ENCODE results near the gene MEI4. TPM values are rescaled to one million over a fixed set of nuclear protein-coding genes. Genes with fewer than 3 reads are reported as not detected.

MEI4 gene
- total and polyA plus RNA-seq, 2 of the 8 experiments (the other 6 are each of a cell fraction or from before 2014, with no cell fraction given), result 0.05 to 0.24 TPM

DNA sequence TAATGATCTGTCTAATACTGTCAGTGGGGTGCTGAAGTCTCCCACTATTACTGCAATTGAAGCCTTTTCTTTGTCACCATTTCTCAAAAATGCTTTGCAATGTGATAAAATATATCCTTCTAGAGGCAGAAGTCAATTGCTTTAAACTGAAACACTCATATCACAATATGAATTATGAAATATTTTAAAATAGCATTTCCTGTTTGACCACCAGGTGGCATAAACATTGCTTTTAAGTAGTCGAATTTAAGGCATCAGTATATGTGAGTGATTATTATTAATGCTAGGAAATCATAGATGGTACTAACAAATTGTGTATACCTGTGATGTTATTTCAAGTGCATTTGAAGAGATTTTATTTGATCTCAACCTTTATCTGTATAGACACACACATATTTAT is 87.5 kb downstream of the MEI4 start:
- H4K8ac ChIP-seq (ENCODE audit: extremely low read depth, insufficient read depth, low read length), result no peak overlapping the region
- H3K27ac ChIP-seq (ENCODE audit: low read depth, low read length), result no peak overlapping the region
- ChIA-PET POLR2A (ENCODE audit: partially characterized antibody) (no interaction called here), CTCF (ENCODE audit: partially characterized antibody) (interaction anchor here (1.1 kb wide), 1 partner anchor 28 kb away, joined by 3 read pairs; no protein-coding TSS in a partner anchor)
- WGBS, 2 experiments (ENCODE audit: extremely low coverage in 1 of 2, insufficient coverage in 1 of 2, insufficient read length in 1 of 2, insufficient replicate concordance in 2 of 2, low coverage in 1 of 2, low lambda C conversion rate in 2 of 2, missing lambda C conversion rate in 1 of 2), result 63% methylated on average over 1 of the region's 1 CpG; no CpG with 5 or more reads in 1 of the 2 experiments
- H3K4me1 ChIP-seq (replicated peaks in 1 of 4; ENCODE audit: control insufficient read depth in 3 of 4, insufficient read depth in 4 of 4, low read length in 3 of 4), result no peaks in the 10 kb centered on the region
- no peak overlapping the region for H4K5ac ChIP-seq (ENCODE audit: insufficient read length, low read depth, low read length)
- H3K18ac ChIP-seq (ENCODE audit: extremely low read depth, low read length), result no peak overlapping the region
- no peaks in the 10 kb centered on the region for H3K79me1 ChIP-seq (ENCODE audit: low read depth, low read length)
- H3K23ac ChIP-seq (ENCODE audit: insufficient read length), result no peak overlapping the region
- H2BK120ac ChIP-seq (replicated peaks; ENCODE audit: low read depth, low read length), result no peak overlapping the region
- TF ChIP-seq KDM1A (IDR thresholded peaks at IDR 0.05; ENCODE audit: borderline replicate concordance, low read length), result no peak
- peak in 1 of 3 experiments; percentile 8; a peak in 2 of 4 replicates for TF ChIP-seq CTCF (IDR thresholded peaks at IDR 0.05; ENCODE audit: control extremely low read depth in 1 of 3, insufficient read depth in 1 of 3, low read depth in 1 of 3, low read length in 3 of 3)
- TF ChIP-seq RAD21 (IDR thresholded peaks at IDR 0.05 in 1 of 2, conservative IDR thresholded peaks at IDR 0.05 in 1 of 2; ENCODE audit: low read depth in 2 of 2, low read length in 2 of 2), result 0 out of 4 replicates have a peak, but pooled peaks of 1 of the 2 experiments have one; percentile 26
- no peak for TF ChIP-seq MAFK (IDR thresholded peaks at IDR 0.05; ENCODE audit: low read depth, low read length)
- TF ChIP-seq CEBPB (IDR thresholded peaks at IDR 0.05; ENCODE audit: low read depth, low read length), result no peak
- no peak for TF ChIP-seq POU5F1 (IDR thresholded peaks at IDR 0.05; ENCODE audit: low read depth, low read length)
- no peak overlapping the region for H3K56ac ChIP-seq (replicated peaks; ENCODE audit: insufficient read length, low read depth, low read length)
- no peak overlapping the region for H3K9ac ChIP-seq (replicated peaks in 1 of 4; ENCODE audit: extremely low read depth in 1 of 4, low read depth in 3 of 4, low read length in 3 of 4)
- no peaks in the 10 kb centered on the region for H3K23me2 ChIP-seq (ENCODE audit: low read depth, low read length)
- no peak overlapping the region for H4K91ac ChIP-seq (replicated peaks; ENCODE audit: insufficient read length, low read length)
- H3K79me2 ChIP-seq (ENCODE audit: control insufficient read depth in 1 of 2, insufficient read depth in 2 of 2, low read length in 2 of 2), result no peaks in the 10 kb centered on the region
- no peaks in the 10 kb centered on the region for H3K36me3 ChIP-seq (ENCODE audit: control insufficient read depth in 2 of 4, insufficient read depth in 4 of 4, low read length in 3 of 4)
- no peak overlapping the region for H2BK12ac ChIP-seq (ENCODE audit: low read depth, low read length)
- H3K4ac ChIP-seq (replicated peaks; ENCODE audit: insufficient read length, low read depth, low read length), result no peak overlapping the region
- FAIRE-seq, result no peak
- H4K20me1 ChIP-seq (replicated peaks in 1 of 2; ENCODE audit: control insufficient read depth in 1 of 2, insufficient read depth in 2 of 2, low read length in 2 of 2), result no peaks in the 10 kb centered on the region
- H3K4me3 ChIP-seq (ENCODE audit: extremely low read depth in 1 of 4, insufficient read depth in 2 of 4, low read depth in 3 of 4, low read length in 4 of 4), result no peak overlapping the region
- H2BK15ac ChIP-seq (ENCODE audit: low read length), result no peak overlapping the region
- H2BK20ac ChIP-seq (ENCODE audit: low read length), result no peak overlapping the region
- H2BK5ac ChIP-seq (ENCODE audit: low read depth, low read length), result no peak overlapping the region
- H3K9me3 ChIP-seq (ENCODE audit: insufficient read depth in 2 of 2, low read depth in 1 of 2, low read length in 1 of 2), result peaks cover 5 to 10% of the 10 kb centered on the region in 2 experiments; a peak in 3 of 4 replicates
- H3K14ac ChIP-seq (ENCODE audit: insufficient read length), result no peak overlapping the region
- no peaks in the 10 kb centered on the region for H3K27me3 ChIP-seq (replicated peaks in 1 of 4; ENCODE audit: control insufficient read depth in 3 of 4, extremely low read depth in 1 of 4, insufficient read depth in 3 of 4, low read length in 3 of 4)
- H2AFZ ChIP-seq (ENCODE audit: low read length), result no peak overlapping the region
- DNase-seq (ENCODE audit: low read depth in 1 of 2, low spot score in 2 of 2), result no peak
- no peak overlapping the region for H3K4me2 ChIP-seq (ENCODE audit: insufficient read depth in 1 of 2, low read depth in 2 of 2, low read length in 2 of 2)
- H2AK5ac ChIP-seq (ENCODE audit: low read depth, low read length), result no peak overlapping the region

All from H1 (cell line).